Stomach (tissue), 4 donors: ENCODE results near the gene SMARCA4.

ENCODE experiments used
- CTCF ChIP-seq, 7 experiments: fragments of 450-650 bp in 4 of 7; fragments of 200-600 bp in 3 of 7; sonication (generic) in 3 of 7; IDR thresholded peaks; one replicate each; pipeline ENCODE4 v1.5.1; 2016 to 2019; ENCODE audit warnings: antibody characterized with exemption in 7 of 7, control low read depth in 2 of 7, mild to moderate bottlenecking in 1 of 7
- POLR2AphosphoS5 ChIP-seq, 3 donors: sonication (generic); formaldehyde crosslinking; IDR thresholded peaks; one replicate each; pipeline ENCODE4 v1.6.1; 2016; ENCODE audit warnings: antibody characterized with exemption in 3 of 3

GRCh38 chr19:10998666-10999065, 37.8 kb downstream of the SMARCA4 start:
- TF ChIP-seq CTCF (IDR thresholded peaks at IDR 0.05), result no peak
- no peak for TF ChIP-seq POLR2AphosphoS5 (IDR thresholded peaks at IDR 0.05)
